22Rv1 (cell line): Measurements from ENCODE around the gene PREP.

Experiments
- CTCF ChIP-seq: fragments of 450-650 bp; IDR thresholded peaks from 2 replicates; pipeline ENCODE4 v1.5.1; 2017; ENCODE audit warnings: mild to moderate bottlenecking
- ZFX ChIP-seq: fragments of 450-650 bp; IDR thresholded peaks from 2 replicates; pipeline ENCODE4 v1.6.1; 2017; ENCODE audit warnings: antibody characterized with exemption, borderline replicate concordance

GRCh38 chr6:105432797-105433196, 29.9 kb upstream of the PREP start:
- TF ChIP-seq CTCF (no peak), ZFX (no peak)
